Measurements from ENCODE around the gene ATP8A1.

DNA sequence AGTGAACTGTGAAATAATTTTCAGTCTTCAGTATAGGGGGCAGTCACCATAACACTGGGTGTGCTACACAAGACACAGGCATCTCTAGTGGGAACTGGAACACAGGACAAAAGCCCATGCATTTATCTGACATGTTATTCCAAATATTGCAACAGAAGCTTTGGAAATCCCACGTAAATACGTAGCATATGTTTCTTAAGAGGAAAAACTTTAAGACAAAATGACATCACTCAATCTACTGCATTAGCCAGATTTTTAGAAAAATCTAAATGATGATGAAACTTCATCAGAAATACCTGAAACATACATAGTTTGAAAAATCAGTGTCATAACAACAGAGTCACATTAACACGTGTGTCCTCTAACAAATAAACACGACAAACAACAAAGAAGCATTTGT is 245.1 kb downstream of the ATP8A1 start:
- TF ChIP-seq, protein P1, sequence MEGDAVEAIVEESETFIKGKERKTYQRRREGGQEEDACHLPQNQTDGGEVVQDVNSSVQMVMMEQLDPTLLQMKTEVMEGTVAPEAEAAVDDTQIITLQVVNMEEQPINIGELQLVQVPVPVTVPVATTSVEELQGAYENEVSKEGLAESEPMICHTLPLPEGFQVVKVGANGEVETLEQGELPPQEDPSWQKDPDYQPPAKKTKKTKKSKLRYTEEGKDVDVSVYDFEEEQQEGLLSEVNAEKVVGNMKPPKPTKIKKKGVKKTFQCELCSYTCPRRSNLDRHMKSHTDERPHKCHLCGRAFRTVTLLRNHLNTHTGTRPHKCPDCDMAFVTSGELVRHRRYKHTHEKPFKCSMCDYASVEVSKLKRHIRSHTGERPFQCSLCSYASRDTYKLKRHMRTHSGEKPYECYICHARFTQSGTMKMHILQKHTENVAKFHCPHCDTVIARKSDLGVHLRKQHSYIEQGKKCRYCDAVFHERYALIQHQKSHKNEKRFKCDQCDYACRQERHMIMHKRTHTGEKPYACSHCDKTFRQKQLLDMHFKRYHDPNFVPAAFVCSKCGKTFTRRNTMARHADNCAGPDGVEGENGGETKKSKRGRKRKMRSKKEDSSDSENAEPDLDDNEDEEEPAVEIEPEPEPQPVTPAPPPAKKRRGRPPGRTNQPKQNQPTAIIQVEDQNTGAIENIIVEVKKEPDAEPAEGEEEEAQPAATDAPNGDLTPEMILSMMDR (IDR thresholded peaks at IDR 0.05; ENCODE audit: low read depth, low read length, missing input control), result no peak
- TF ChIP-seq NR2F2 (IDR thresholded peaks at IDR 0.05) (no peak), EGR1 (IDR thresholded peaks at IDR 0.05; ENCODE audit: low read depth in 2 of 2) (no peak), GABPA (IDR thresholded peaks at IDR 0.05 in 1 of 2, conservative IDR thresholded peaks at IDR 0.05 in 1 of 2) (no peak), YY1 (IDR thresholded peaks at IDR 0.05) (no peak), RAD21 (IDR thresholded peaks at IDR 0.05) (no peak)
- TF ChIP-seq, protein P2, sequence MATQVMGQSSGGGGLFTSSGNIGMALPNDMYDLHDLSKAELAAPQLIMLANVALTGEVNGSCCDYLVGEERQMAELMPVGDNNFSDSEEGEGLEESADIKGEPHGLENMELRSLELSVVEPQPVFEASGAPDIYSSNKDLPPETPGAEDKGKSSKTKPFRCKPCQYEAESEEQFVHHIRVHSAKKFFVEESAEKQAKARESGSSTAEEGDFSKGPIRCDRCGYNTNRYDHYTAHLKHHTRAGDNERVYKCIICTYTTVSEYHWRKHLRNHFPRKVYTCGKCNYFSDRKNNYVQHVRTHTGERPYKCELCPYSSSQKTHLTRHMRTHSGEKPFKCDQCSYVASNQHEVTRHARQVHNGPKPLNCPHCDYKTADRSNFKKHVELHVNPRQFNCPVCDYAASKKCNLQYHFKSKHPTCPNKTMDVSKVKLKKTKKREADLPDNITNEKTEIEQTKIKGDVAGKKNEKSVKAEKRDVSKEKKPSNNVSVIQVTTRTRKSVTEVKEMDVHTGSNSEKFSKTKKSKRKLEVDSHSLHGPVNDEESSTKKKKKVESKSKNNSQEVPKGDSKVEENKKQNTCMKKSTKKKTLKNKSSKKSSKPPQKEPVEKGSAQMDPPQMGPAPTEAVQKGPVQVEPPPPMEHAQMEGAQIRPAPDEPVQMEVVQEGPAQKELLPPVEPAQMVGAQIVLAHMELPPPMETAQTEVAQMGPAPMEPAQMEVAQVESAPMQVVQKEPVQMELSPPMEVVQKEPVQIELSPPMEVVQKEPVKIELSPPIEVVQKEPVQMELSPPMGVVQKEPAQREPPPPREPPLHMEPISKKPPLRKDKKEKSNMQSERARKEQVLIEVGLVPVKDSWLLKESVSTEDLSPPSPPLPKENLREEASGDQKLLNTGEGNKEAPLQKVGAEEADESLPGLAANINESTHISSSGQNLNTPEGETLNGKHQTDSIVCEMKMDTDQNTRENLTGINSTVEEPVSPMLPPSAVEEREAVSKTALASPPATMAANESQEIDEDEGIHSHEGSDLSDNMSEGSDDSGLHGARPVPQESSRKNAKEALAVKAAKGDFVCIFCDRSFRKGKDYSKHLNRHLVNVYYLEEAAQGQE (IDR thresholded peaks at IDR 0.05), result no peak
- TF ChIP-seq, protein P3, sequence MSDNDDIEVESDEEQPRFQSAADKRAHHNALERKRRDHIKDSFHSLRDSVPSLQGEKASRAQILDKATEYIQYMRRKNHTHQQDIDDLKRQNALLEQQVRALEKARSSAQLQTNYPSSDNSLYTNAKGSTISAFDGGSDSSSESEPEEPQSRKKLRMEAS (IDR thresholded peaks at IDR 0.05), result no peak
